ENCODE measurements around the gene PLCB3. TPM values are rescaled to one million over a fixed set of nuclear protein-coding genes. Genes with fewer than 3 reads are reported as not detected.
A peak's percentile ranks its signal among the peaks of the same experiment; 100 is the strongest.

The PLCB3 gene
- total and polyA plus RNA-seq, 2 experiments from 2014 or later, result 28.1 to 103 TPM

GRCh38 chr11:64281957-64282770 lies 30.8 kb downstream of the PLCB3 start:
- Mint-ChIP-seq H3K27me3 (ENCODE audit: insufficient read depth, low read depth, poor library complexity) (peaks cover 18% of the 10 kb centered on the region), H3K4me3 (no peak overlapping the region), H3K4me1 (peaks cover 8% of the 10 kb centered on the region), H3K9me3 (no peaks in the 10 kb centered on the region), H3K36me3 (ENCODE audit: low read depth) (peaks cover 10% of the 10 kb centered on the region; the same call in 2 of the 3 replicates), H3K27ac (no peak overlapping the region)
- no peaks in the 10 kb centered on the region for H3K9me2 ChIP-seq (ENCODE audit: insufficient read depth)
- DNase-seq (ENCODE audit: low spot score), result no peak
- H3F3A ChIP-seq (replicated peaks; ENCODE audit: low read depth), result peaks cover 6% of the 10 kb centered on the region; the same call in 1 of the 2 replicates
- no peaks in the 10 kb centered on the region; the same call in 1 of the 2 replicates for H4K20me1 ChIP-seq (replicated peaks; ENCODE audit: insufficient read depth)
- H3K27me3 ChIP-seq (ENCODE audit: insufficient read depth), result peaks cover 11% of the 10 kb centered on the region
- H3K4me3 ChIP-seq, result no peak overlapping the region
- H3K79me2 ChIP-seq (replicated peaks; ENCODE audit: insufficient read depth), result no peaks in the 10 kb centered on the region
- H2AFZ ChIP-seq, result no peak overlapping the region
- H3K4me2 ChIP-seq, result no peak overlapping the region
- ATAC-seq, result no peak
- peaks cover 8% of the 10 kb centered on the region for H3K4me1 ChIP-seq (ENCODE audit: insufficient read depth)
- no peak for TF ChIP-seq ZNF331 (CRISPR knock-in tag; IDR thresholded peaks at IDR 0.05; ENCODE audit: low read depth)
- no peak for TF ChIP-seq POLR2AphosphoS5 (IDR thresholded peaks at IDR 0.05; ENCODE audit: low read depth)
- no peak for TF ChIP-seq CTCF (conservative IDR thresholded peaks at IDR 0.05; ENCODE audit: low read depth in 2 of 2)
- TF ChIP-seq JUNB (IDR thresholded peaks at IDR 0.05; ENCODE audit: unreplicated experiment), result no peak
- TF ChIP-seq EZH2phosphoT487 (IDR thresholded peaks at IDR 0.05; ENCODE audit: unreplicated experiment), result no peak
- H3K27ac ChIP-seq (ENCODE audit: low read depth), result no peak overlapping the region
- no peaks in the 10 kb centered on the region for H3K36me3 ChIP-seq (ENCODE audit: insufficient read depth)

GRCh38 chr11:64283092-64283491 lies 31.8 kb downstream of the PLCB3 start:
- Mint-ChIP-seq H3K4me1 (peaks cover 8% of the 10 kb centered on the region), H3K36me3 (ENCODE audit: low read depth) (peaks cover 10% of the 10 kb centered on the region; the same call in 2 of the 3 replicates), H3K27ac (no peak overlapping the region), H3K4me3 (peak overlapping the region; percentile 23; the same call in 1 of the 3 replicates), H3K27me3 (ENCODE audit: insufficient read depth, low read depth, poor library complexity) (peaks cover 19% of the 10 kb centered on the region), H3K9me3 (no peaks in the 10 kb centered on the region)
- TF ChIP-seq EZH2phosphoT487 (IDR thresholded peaks at IDR 0.05; ENCODE audit: unreplicated experiment) (no peak), NANOG (IDR thresholded peaks at IDR 0.05; ENCODE audit: borderline replicate concordance) (no peak), ZNF331 (CRISPR knock-in tag; IDR thresholded peaks at IDR 0.05; ENCODE audit: low read depth) (no peak), POLR2AphosphoS5 (IDR thresholded peaks at IDR 0.05; ENCODE audit: low read depth) (no peak), ETS1 (IDR thresholded peaks at IDR 0.05) (no peak), REST (IDR thresholded peaks at IDR 0.05; ENCODE audit: unreplicated experiment) (no peak), CTCF (conservative IDR thresholded peaks at IDR 0.05; ENCODE audit: low read depth in 2 of 2) (no peak), CREB1 (CRISPR knock-in tag; IDR thresholded peaks at IDR 0.05; ENCODE audit: low read depth) (no peak), STAT1 (IDR thresholded peaks at IDR 0.05; ENCODE audit: unreplicated experiment) (no peak)
- Histone ChIP-seq H3K4me2 (no peak overlapping the region; the same call in 1 of the 2 replicates), H3K27me3 (ENCODE audit: insufficient read depth) (peaks cover 13% of the 10 kb centered on the region), H3K9me2 (ENCODE audit: insufficient read depth) (no peaks in the 10 kb centered on the region), H3K36me3 (ENCODE audit: insufficient read depth) (no peaks in the 10 kb centered on the region), H3K4me1 (ENCODE audit: insufficient read depth) (peaks cover 8% of the 10 kb centered on the region), H3F3A (replicated peaks; ENCODE audit: low read depth) (peaks cover 6% of the 10 kb centered on the region; the same call in 1 of the 2 replicates), H4K20me1 (replicated peaks; ENCODE audit: insufficient read depth) (no peaks in the 10 kb centered on the region; the same call in 1 of the 2 replicates), H2AFZ (no peak overlapping the region), H3K27ac (ENCODE audit: low read depth) (no peak overlapping the region), H3K4me3 (no peak overlapping the region), H3K79me2 (replicated peaks; ENCODE audit: insufficient read depth) (no peaks in the 10 kb centered on the region)
- ATAC-seq (no peak), DNase-seq (ENCODE audit: low spot score) (no peak)
